A549 (cell line): Measurements from ENCODE around the gene MAP6D1.

Experiments
- EHMT2 ChIP-seq: fragments of 200-600 bp; sonication (generic); IDR thresholded peaks from 2 replicates; pipeline ENCODE4 v1.6.1; 2016; ENCODE audit warnings: antibody characterized with exemption, low read depth, mild to moderate bottlenecking, moderate library complexity
- JUNB ChIP-seq: fragments of >200 bp; sonication (Bioruptor Twin); formaldehyde crosslinking; IDR thresholded peaks from 2 replicates; pipeline ENCODE4 v1.6.1; 2016
- POLR2A ChIP-seq: IDR thresholded peaks from 2 replicates; pipeline ENCODE4 v1.6.1; 2012; ENCODE audit warnings: mild to moderate bottlenecking, low read length
- TF ChIP-seq, protein P1 (sequence below): fragments of >200 bp; sonication (Bioruptor Twin); formaldehyde crosslinking; IDR thresholded peaks from 3 replicates; pipeline ENCODE4 v1.5.1; 2016
- TF ChIP-seq, protein P2 (sequence below): fragments of 200-600 bp; sonication (generic); IDR thresholded peaks from 2 replicates; pipeline ENCODE4 v1.6.1; 2016; ENCODE audit warnings: antibody characterized with exemption, mild to moderate bottlenecking, moderate library complexity

DNA sequence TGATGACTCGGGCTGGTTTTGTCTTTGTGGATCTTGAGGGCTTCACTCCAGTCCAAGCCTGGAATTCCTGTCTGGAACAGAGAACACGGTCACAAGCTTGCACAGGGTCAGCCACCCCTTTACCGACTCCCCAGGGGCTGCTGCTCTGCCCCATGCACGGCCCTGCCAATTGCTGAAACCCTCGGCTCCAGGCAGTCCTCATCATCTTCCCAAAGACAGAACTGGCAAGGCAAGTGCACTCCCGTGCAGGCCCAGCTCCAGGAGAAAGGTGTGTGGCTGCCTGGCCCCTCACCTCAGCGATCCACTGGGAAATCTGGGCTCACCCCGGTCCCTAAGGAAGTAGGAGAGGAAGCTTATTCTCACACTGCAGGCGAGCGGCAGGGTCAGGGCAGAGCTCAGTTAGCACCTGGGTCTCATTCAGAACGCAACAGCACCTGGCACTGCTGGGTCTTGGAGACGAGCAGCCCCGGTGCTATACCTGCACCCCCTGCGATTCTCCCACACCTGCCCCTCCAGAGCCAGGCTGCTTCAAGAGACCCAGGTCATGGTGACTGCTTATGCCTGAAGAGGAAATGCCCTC is 7.2 kb downstream of the MAP6D1 start:
- TF ChIP-seq EHMT2 (no peak), POLR2A (no peak), JUNB (no peak)
- TF ChIP-seq, protein P1, sequence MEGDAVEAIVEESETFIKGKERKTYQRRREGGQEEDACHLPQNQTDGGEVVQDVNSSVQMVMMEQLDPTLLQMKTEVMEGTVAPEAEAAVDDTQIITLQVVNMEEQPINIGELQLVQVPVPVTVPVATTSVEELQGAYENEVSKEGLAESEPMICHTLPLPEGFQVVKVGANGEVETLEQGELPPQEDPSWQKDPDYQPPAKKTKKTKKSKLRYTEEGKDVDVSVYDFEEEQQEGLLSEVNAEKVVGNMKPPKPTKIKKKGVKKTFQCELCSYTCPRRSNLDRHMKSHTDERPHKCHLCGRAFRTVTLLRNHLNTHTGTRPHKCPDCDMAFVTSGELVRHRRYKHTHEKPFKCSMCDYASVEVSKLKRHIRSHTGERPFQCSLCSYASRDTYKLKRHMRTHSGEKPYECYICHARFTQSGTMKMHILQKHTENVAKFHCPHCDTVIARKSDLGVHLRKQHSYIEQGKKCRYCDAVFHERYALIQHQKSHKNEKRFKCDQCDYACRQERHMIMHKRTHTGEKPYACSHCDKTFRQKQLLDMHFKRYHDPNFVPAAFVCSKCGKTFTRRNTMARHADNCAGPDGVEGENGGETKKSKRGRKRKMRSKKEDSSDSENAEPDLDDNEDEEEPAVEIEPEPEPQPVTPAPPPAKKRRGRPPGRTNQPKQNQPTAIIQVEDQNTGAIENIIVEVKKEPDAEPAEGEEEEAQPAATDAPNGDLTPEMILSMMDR = no peak
- TF ChIP-seq, protein P2, sequence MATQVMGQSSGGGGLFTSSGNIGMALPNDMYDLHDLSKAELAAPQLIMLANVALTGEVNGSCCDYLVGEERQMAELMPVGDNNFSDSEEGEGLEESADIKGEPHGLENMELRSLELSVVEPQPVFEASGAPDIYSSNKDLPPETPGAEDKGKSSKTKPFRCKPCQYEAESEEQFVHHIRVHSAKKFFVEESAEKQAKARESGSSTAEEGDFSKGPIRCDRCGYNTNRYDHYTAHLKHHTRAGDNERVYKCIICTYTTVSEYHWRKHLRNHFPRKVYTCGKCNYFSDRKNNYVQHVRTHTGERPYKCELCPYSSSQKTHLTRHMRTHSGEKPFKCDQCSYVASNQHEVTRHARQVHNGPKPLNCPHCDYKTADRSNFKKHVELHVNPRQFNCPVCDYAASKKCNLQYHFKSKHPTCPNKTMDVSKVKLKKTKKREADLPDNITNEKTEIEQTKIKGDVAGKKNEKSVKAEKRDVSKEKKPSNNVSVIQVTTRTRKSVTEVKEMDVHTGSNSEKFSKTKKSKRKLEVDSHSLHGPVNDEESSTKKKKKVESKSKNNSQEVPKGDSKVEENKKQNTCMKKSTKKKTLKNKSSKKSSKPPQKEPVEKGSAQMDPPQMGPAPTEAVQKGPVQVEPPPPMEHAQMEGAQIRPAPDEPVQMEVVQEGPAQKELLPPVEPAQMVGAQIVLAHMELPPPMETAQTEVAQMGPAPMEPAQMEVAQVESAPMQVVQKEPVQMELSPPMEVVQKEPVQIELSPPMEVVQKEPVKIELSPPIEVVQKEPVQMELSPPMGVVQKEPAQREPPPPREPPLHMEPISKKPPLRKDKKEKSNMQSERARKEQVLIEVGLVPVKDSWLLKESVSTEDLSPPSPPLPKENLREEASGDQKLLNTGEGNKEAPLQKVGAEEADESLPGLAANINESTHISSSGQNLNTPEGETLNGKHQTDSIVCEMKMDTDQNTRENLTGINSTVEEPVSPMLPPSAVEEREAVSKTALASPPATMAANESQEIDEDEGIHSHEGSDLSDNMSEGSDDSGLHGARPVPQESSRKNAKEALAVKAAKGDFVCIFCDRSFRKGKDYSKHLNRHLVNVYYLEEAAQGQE = no peak
